HG02623 (cell line): ENCODE measurements around the gene ATP6V0C.

Experiments used
- ATAC-seq: cut with Tn5 transposase; IDR thresholded peaks from one replicate; pipeline ENCODE4 v1.9.1; 2021; ENCODE audit warnings: moderate library complexity; ENCODE audit not compliant: unreplicated experiment

Gene ATP6V0C

GRCh38 chr16:2490190-2491105 lies 23.3 kb upstream of the ATP6V0C start:
- no peak for ATAC-seq

- no peak for ATAC-seq
These were observed 21.5 kb upstream of the ATP6V0C start for GRCh38 chr16:2492292-2492691.

DNA sequence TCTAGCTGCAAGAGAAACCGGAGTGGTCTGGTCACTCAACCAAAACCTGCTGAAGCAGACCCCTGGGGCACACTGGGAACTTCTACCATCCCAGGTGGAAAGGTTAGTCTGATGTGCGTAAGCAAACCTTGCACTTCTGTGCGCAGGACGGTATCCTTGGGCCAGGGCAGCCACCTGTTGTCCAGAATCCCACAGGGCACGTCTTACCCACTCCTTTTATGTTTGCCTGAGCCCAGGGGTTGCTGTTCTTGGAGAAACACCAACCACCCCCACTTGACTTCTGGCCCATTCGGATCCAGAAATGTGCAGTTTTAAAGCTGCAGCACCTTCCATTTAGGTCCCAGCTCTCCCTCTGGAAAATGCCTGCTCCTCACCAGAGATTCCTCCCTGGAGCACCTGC lies 20.1 kb upstream of the ATP6V0C start:
- ATAC-seq = no peak

DNA sequence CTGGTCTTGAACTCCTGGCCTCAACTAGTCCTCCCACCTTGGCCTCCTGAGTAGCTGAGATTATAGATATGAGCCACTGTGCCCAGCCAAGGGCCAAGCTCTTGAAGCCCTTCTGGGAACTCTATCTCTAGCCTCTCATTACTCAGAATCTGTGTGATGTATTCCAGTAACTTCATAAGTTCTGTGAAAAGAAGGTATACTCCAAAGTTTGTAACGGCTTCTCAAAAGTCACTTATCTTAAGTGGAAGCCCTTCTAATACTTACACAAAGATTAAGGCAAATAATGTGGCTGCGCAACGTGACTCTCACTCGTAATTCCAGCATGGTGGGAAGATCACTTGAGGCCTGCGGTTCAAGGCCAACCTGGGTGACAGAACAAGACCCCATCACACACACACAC lies 19.1 kb upstream of the ATP6V0C start:
- ATAC-seq = no peak

DNA sequence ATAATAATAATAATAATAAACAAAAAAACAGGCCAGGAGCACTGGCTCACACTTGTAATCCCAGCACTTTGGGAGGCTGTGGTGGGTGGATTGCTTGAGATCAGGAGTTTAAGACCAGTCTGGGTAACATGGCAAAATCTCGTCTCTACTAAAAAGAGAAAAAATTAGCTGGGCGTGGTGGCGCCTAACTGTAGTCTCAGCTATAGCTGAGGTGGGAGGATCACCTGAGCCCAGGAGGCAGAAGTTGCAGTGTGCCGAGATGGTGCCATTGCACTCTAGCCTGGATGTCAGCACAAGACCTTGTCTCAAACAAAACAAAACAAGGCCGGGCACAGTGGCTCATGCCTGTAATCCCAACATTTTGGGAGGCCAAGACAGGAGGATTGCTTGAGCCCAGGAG lies 18.7 kb upstream of the ATP6V0C start:
- ATAC-seq = no peak

GRCh38 chr16:2496223-2497115 lies 17.3 kb upstream of the ATP6V0C start:
- ATAC-seq = no peak

DNA sequence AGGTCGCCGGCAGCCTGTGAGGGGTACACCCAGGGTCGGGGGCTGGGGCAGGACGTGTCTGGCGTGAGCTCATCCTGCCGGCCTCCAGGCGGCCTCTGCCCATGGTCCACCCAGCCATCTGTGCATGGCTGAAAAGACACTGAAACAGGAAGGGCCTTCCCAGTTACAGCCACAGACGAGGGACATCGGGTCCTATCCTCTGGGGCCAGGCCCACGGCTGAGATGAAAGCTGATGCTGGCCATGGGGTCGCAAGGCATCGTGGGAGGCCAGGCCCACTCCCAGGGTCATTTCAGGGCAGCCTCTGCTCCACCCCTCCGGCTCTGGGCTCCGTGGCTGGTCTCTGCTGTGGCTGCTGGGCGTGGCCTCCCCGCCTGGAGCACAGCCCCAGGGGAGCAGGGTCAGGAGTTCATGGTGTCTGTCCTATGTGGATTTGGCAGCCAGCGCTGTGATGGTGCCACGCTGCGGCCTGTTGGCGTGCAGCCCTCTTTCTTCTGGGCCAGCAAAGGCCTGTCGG lies 16.6 kb upstream of the ATP6V0C start:
- ATAC-seq = no peak

DNA sequence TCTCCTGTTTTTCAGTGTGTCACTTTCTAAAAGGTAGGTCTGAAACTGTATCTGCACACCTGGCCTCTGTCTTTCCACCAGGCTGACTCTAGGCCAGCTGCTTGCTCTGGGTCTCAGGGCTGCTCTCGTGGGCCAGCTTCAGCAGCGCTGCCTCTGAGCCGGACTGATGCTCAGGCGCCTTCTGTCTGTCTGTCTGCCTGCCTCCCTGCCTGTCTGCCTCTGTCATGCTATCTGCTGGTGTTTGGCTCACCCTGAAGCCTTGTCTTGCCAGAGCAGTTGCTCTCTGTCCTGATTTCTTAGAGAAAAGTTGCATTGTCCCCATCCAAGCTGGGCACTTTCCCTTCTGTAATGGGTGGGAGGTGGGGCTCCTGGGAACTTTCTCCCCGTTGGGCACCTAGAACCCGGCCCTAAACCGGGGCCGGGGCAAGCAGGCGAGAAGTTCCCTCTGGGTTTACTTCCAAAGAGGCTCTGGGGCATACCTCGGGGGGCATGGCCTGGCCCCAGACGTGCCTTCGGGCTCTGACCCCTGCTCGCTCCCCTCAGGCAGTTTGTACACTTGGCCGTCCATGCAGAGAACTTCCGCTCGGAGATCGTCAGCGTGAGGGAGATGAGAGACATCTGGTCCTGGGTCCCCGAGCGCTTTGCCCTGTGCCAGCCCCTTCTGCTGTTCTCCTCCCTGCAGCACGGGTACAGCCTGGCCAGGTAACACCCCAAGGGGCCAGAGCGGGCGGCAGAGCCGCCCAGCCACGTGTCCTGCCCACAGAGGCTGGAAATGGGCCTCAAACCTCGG lies 15.9 kb upstream of the ATP6V0C start:
- ATAC-seq = no peak

GRCh38 chr16:2498531-2499253 lies 15.1 kb upstream of the ATP6V0C start:
- no peak for ATAC-seq

DNA sequence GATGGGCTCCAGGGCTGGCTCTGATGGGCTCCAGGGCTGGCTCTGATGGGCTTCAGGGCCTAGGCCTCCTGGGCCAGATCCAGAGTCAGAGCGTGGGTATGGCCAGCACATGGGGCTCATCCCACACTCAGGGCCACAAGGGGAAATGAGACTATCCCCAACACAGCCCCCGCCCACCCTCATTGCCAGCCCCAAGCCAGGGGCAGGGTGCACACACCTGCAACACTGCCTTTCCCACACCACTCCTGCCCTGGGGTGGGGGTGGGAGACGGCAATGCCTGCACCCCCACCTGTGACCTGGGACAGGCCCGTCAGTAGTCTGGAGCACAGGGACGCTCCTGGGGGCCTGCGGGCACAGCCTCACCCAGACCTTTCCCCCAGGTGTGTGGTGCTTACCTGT lies 14.3 kb upstream of the ATP6V0C start:
- no peak for ATAC-seq

DNA sequence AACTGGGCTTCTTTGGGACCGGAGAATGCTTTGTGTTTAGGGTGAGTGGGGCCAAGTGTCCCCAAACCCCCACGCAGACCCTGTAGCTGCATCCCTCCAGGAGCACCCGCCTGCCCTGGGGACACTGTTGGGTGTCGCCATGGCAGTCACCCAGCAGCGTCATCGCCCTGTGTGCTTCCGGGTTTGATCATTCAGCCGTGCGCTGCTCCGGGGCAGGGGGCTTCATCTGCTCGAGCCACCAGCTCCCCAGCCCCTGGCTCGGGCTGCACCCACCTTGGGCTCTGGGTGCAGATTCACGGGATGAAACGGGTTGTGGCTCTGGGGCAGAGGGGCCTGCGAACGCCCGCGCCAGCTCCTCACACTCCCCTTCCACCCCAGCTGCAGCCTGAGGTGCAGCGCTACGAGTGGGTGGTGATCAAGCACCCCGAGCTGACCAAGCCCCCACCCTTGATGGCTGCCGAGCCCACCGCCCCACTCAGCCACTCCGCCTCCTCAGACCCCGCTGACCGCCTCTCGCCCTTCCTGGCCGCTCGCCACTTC lies 13.8 kb upstream of the ATP6V0C start:
- ATAC-seq = no peak

DNA sequence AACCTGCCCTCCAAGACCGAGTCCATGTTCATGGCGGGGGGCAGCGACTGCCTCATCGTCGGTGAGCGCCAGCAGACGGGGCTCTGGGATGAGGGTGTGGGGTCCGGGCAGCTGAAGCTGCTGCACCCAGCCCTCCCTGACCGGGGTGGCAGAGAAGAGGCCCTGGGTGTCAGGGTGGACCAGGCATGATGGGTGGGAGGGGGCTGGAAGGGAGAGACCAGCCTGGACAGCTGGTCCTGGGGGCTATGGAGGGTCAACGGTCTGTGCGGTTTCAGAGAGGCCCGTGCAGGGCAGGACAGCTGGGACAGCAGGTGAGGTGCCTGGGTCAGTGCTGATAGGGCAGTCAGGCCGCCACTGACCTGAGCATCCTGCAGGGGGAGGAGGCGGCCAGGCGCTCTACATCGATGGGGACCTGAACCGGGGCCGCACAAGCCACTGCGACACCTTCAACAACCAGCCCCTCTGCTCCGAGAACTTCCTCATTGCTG lies 13.3 kb upstream of the ATP6V0C start:
- no peak for ATAC-seq

- no peak for ATAC-seq
These were observed 12.6 kb upstream of the ATP6V0C start for GRCh38 chr16:2500918-2501750.

DNA sequence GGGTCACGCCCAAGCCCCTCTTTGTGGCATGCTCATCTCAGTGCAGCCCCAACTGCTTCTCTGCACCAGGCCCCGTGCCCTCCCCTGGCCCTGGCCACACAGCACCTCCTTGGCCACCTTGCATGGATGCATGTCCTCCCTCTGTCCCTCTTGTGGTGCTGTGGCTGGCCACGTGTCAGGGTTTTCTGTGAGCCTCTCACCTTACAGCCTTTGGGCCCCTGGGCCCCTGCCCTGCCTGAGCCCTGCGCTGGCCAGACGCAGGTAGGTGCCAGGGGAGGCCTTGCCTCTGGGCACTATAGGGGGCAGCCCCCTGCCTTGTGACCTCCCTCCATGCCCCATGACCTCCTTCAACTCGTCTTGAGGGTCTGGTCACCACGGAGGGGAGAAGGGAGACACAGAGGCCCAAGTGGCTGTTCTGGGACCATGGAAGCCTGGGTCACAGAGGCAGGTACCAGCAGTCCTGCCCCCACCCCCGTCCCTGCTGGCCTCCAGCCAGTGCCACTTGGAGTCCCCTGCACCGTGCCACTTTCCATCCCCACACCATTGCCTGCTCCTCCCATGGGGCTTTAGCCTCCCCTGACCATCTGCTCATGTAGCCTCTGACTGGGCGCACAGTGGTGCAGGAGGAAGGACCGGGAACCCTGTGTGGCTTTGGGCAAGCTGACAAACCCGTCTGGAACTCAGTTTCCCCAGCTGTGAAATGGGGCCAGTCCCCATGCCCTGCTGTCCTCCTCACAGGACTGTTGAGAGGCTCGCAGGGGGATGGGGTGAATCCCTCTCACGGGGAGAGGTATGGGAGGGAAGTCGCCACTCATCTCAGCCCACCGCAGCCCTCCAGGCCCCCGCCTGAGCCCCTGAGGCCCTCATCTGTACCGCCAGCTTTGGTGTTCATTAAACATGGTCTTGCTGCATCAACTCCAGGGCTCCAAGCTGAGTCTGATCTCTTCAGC lies 11.5 kb upstream of the ATP6V0C start:
- no peak for ATAC-seq

GRCh38 chr16:2505695-2506094 lies 8.1 kb upstream of the ATP6V0C start:
- ATAC-seq = no peak

DNA sequence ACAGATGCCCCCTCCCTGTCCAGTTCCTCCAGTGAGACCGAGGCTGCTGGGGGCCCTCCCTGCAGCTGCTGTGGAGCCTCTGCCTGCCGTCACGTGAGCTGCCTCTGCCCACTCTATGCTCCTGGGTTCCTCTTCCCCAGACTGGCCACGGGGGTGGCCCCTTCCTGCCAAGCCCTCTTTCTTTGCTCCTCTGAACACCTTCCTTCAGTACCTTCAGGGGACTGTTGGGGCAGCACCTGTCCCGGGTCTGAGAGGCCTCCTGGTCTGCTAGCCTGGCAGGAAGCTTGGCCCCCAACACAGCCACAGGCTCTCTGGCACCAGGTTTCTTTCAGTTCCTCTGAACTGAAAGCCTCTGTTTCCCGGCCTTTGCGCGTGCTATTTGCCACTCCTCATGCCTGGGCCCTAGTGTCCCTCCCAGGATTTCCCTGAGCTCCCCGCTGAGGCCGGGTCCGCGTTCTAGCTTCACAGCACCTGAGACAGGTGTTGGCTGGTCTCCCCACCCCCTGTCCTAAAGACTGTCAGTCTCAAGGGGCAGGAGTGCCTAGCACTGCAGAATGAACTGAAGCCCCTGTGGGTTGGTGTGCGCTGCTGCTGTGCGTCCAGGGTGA lies 6.6 kb upstream of the ATP6V0C start:
- no peak for ATAC-seq

- ATAC-seq = no peak
These were observed 6.1 kb upstream of the ATP6V0C start for GRCh38 chr16:2507665-2508064.
